Peyer's patch (tissue), 4 donors: Measurements from ENCODE around the gene LAMB3. TPM values are rescaled to one million over a fixed set of nuclear protein-coding genes. Genes with fewer than 3 reads are reported as not detected.

Experiments
- DNase-seq, 3 donors: peaks; one replicate each; pipeline ENCODE4 v3.0.0-alpha.2; 2017 to 2019
- H3K27ac ChIP-seq, 4 donors: fragments of 200-600 bp; sonication (generic); one replicate each; pipeline ENCODE4 v1.5.1; 2016 to 2019
- H3K27me3 ChIP-seq, 2 donors: fragments of 200-600 bp; sonication (generic); one replicate each; pipeline ENCODE4 v1.5.1; 2019
- H3K36me3 ChIP-seq, 3 donors: fragments of 200-600 bp; sonication (generic); one replicate each; pipeline ENCODE4 v1.5.1; 2016 to 2019
- H3K4me1 ChIP-seq, 4 donors: fragments of 200-600 bp; sonication (generic); one replicate each; pipeline ENCODE4 v1.5.1; 2016 to 2019
- H3K4me3 ChIP-seq, 4 donors: fragments of 200-600 bp; sonication (generic); 1 replicate in 3 of 4; 2 replicates in 1 of 4; pipeline ENCODE4 v1.5.1; 2016 to 2019; ENCODE audit warnings: mild to moderate bottlenecking in 1 of 4
- H3K9me3 ChIP-seq, 4 donors: fragments of 200-600 bp; sonication (generic); one replicate each; pipeline ENCODE4 v1.5.1; 2016 to 2019; ENCODE audit warnings: mild to moderate bottlenecking in 1 of 4
- CTCF ChIP-seq, 6 experiments: fragments of 450-650 bp in 4 of 6; fragments of 200-600 bp in 2 of 6; sonication (generic) in 1 of 6; IDR thresholded peaks; one replicate each; pipeline ENCODE4 v1.5.1; 2017 to 2019; ENCODE audit warnings: antibody characterized with exemption in 6 of 6, mild to moderate bottlenecking in 3 of 6, moderate library complexity in 1 of 6
- POLR2A ChIP-seq, 2 donors: fragments of 450-650 bp; IDR thresholded peaks; one replicate each; pipeline ENCODE4 v1.5.1; 2017; ENCODE audit warnings: antibody characterized with exemption in 2 of 2, mild to moderate bottlenecking in 2 of 2, moderate library complexity in 2 of 2
- total RNA-seq, 4 donors: library from RNA; depleted of rRNA; stranded (reverse); fragments of >200 nt; gene quantifications; one replicate each; pipeline ENCODE4 v1.1.0, GENCODE V29; 2016

Gene LAMB3
- total RNA-seq, 4 donors from 2014 or later: 9.1 to 109 (median 104) TPM

GRCh38 chr1:209609041-209609790 lies 43.0 kb downstream of the LAMB3 start:
- DNase-seq: no peak
- no peaks in the 10 kb centered on the region for H3K36me3 ChIP-seq
- no peak for TF ChIP-seq POLR2A (IDR thresholded peaks at IDR 0.05)
- TF ChIP-seq CTCF (IDR thresholded peaks at IDR 0.05): no peak
- H3K4me3 ChIP-seq: no peak overlapping the region
- H3K9me3 ChIP-seq: no peaks in the 10 kb centered on the region
- no peaks in the 10 kb centered on the region for H3K27me3 ChIP-seq
- no peaks in the 10 kb centered on the region for H3K4me1 ChIP-seq
- H3K27ac ChIP-seq: no peak overlapping the region

- Histone ChIP-seq H3K27ac (no peak overlapping the region), H3K9me3 (no peaks in the 10 kb centered on the region), H3K36me3 (no peaks in the 10 kb centered on the region), H3K27me3 (no peaks in the 10 kb centered on the region), H3K4me3 (no peak overlapping the region), H3K4me1 (no peaks in the 10 kb centered on the region)
- no peak for DNase-seq
- TF ChIP-seq CTCF (IDR thresholded peaks at IDR 0.05): no peak
- TF ChIP-seq POLR2A (IDR thresholded peaks at IDR 0.05): no peak
Observed at GRCh38 chr1:209607795-209608178, 44.4 kb downstream of the LAMB3 start.

- Histone ChIP-seq H3K4me1 (no peaks in the 10 kb centered on the region), H3K27ac (no peak overlapping the region), H3K36me3 (no peaks in the 10 kb centered on the region), H3K4me3 (no peak overlapping the region), H3K9me3 (no peaks in the 10 kb centered on the region), H3K27me3 (no peaks in the 10 kb centered on the region)
- no peak for DNase-seq
- TF ChIP-seq POLR2A (IDR thresholded peaks at IDR 0.05) (no peak), CTCF (IDR thresholded peaks at IDR 0.05) (no peak)
Observed at GRCh38 chr1:209607102-209607794, 45.0 kb downstream of the LAMB3 start.

GRCh38 chr1:209603877-209604276 lies 48.3 kb downstream of the LAMB3 start:
- H3K9me3 ChIP-seq: no peaks in the 10 kb centered on the region
- no peak overlapping the region for H3K27ac ChIP-seq
- H3K36me3 ChIP-seq: no peaks in the 10 kb centered on the region
- no peaks in the 10 kb centered on the region for H3K4me1 ChIP-seq
- no peak for DNase-seq
- no peak overlapping the region for H3K4me3 ChIP-seq
- TF ChIP-seq POLR2A (IDR thresholded peaks at IDR 0.05): no peak
- no peak for TF ChIP-seq CTCF (IDR thresholded peaks at IDR 0.05)
- H3K27me3 ChIP-seq: no peaks in the 10 kb centered on the region

GRCh38 chr1:209601809-209602657 lies 50.2 kb downstream of the LAMB3 start:
- Histone ChIP-seq H3K36me3 (no peaks in the 10 kb centered on the region), H3K27ac (no peak overlapping the region), H3K9me3 (no peaks in the 10 kb centered on the region), H3K27me3 (no peaks in the 10 kb centered on the region), H3K4me1 (no peaks in the 10 kb centered on the region), H3K4me3 (no peak overlapping the region)
- DNase-seq: no peak
- peak in 4 of 6 experiments; percentile 56 to 83 (median 78) for TF ChIP-seq CTCF (IDR thresholded peaks at IDR 0.05)
- TF ChIP-seq POLR2A (IDR thresholded peaks at IDR 0.05): no peak
